GM19455 (cell line): ENCODE results near the gene CXCL14.

Experiments
- ATAC-seq: cut with Tn5 transposase; IDR thresholded peaks from one replicate; pipeline ENCODE4 v1.9.1; 2021; ENCODE audit not compliant: unreplicated experiment

The CXCL14 gene

DNA sequence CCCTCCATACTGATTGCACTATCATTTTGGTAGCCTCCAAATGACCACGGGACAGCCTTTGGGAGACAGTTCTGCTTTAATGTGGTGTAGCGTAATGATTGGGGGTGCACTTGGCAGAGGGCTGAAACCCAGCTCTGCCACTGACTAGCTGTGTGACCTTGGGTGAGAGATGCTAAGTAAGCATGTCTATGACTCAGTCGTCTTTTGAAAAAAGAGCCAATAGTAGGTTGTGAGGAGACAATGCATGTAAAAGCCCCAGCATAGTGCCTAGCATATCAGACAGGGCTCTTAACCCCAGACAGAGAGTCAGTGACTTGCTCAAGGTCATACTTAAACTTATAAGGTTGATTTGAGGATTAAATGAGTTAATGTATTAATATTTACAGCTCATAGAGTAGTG, 18.0 kb upstream of the CXCL14 start:
- no peak for ATAC-seq

- ATAC-seq, result no peak
Measured at GRCh38 chr5:135596157-135596763, 17.5 kb upstream of the CXCL14 start.

DNA sequence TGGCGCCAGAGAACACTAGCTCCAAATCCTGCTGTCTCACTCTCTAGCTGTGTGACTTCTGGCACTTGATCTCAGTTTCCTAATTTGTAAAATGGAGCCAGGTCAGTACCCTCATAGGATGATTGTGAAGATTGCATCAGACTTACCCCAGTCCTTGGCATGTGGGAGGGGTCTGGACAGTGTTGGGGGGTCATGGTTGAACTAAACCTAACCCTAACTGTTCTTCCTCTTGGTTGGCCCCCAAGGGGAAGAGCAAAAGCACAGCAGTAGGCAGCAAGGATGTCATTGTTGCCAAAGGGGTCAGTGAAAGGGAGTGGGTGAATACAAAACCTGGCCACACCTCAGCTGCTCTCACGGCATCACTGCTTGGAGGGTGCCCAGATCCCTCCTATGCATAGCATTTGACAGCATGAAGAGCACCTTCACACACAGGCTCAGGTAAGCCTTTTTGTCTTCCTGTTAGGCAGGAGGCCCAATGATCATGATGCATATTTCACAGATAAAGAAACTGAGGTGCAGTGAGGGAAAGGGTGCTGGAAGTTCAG, 15.7 kb upstream of the CXCL14 start:
- no peak for ATAC-seq

DNA sequence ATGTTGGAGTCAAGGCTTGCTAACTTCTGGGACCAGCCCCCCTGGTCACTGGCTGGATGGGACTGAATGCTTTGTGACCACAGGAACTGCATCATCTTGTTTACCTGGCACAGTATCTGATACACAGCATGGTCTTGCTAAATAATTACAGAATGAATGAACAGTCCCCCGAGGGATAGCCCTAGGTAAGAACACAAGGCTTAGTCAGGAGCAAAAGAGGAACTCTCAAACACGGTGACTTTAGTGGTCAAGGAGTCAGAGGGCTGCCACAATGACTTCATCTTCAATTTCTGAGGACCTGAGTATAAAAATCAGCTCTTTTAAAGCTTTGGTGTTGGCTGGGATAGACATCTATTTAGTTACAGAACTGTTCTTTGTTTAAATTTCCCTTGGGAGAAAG, 15.1 kb upstream of the CXCL14 start:
- ATAC-seq, result no peak

DNA sequence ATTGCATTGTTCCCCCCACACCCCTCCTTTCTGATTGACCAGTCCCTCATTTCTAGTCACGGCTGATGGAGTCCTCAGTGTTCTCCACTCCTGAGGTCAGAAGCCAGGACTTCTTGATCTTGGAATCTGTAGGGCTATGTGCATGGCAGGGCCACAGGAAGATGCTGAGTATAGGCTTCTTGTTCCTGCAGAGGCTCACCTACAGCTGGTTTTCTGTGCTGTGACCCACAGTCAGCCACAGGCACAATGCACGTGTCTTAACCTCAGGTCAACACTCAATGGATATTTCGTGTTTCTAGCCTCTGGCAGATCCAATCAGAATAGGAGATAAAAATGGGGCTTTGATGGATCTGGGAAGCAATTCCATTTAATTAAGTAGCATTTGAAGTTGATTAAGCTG, 14.3 kb upstream of the CXCL14 start:
- no peak for ATAC-seq

DNA sequence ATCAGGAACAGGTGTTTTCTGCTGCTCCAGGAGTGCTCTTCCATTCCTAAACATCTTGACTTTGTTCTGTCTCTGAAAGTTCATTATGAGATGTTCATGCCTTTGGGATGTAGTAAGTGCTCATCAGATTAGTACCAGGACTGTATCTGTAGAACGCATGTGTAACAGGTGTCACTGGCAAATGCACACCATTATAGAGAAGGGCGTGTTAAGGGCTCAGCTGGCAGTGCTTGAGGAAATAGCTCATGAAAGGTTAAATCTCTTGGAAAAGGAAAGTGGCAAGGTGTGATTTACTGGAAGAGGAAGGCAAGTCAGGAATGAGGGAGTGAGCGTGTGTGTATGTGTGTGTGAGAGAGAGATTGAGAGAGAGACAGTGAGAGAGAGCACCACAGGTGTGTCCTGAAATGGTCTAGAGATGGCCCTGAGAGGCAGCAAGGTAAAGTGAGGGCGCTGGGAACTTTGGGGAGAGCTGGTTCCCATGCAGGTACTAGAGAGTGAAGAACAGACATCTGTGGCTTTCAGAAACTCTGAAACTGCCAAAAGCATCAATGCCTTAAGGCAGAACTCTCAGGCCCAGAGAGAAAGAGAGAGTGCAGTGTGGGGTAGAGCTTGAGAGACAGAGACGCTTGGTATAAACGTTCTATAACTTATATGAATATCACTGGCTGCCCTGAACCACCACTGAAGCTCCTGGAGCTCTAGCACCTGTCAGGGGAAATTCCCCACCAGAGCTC, 13.7 kb upstream of the CXCL14 start:
- ATAC-seq, result no peak

GRCh38 chr5:135591277-135591676, 12.5 kb upstream of the CXCL14 start:
- ATAC-seq, result no peak

GRCh38 chr5:135589152-135589551, 10.4 kb upstream of the CXCL14 start:
- ATAC-seq, result no peak

DNA sequence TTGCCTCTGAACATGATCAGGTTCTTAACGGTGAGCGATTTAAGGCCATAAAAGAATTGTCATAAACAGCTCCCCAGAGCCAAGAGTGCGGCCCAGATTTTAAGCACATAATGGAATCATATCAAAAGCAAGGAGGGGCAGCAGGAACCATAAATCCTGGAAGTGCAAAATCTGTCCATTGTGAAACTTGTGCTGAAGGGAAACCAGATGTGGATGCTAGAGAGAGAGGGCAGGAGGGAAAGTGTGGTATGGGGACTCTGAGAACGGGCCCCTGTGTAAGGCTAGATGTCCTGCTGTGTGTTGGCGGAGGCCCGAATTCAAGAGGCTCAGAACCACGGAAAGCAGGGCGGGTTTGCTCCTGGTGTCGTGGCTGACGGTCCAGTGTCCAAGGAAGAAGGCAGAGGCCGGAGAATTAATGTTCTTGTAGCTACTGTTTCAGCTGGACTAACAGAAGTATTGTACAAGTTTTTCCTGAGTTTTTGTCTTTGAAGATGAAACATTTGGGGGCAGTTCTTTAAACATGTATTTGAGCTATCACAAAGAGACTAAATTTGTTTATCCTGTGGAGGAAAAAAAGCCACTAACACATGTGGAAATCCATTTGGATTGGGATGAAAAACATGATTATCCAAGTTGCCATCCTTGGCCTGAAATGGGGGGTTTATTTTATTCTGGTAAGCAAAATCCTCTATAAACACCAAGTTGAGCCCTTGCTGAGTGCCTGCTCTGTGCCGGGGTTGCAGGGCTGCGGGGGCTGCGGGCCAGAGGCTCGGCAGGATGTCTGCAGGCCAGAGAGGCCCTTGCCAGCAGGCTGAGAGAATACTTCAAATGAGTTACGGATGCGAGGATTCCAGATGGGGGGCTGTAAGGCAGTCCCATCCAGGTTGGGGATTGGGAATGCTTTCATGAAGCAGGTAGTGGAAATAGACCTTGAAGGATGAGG, 9.2 kb upstream of the CXCL14 start:
- no peak for ATAC-seq

DNA sequence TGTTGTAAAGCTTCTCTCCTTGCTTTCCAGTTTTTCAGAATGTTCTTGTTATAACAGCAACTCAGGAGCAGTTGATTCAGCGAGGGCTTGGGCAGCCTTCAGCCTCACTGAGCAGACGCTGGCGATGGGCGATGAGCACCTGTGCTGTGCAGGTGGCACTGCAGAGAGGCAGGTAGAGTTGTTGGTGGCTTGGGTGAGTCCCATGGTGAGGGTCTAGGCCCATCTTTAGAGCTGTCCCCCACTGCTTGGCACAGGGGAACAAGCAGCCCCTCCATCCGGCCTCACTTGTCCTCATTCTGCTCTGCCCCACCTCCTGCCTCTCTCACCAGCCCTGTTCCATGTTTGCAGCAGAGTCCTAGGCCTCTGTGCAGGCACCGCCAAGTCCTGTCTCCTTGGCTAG, 6.1 kb upstream of the CXCL14 start:
- ATAC-seq, result no peak

GRCh38 chr5:135584276-135584675, 5.5 kb upstream of the CXCL14 start:
- ATAC-seq, result no peak

- no peak for ATAC-seq
Measured at GRCh38 chr5:135582099-135582781, 3.4 kb upstream of the CXCL14 start.

GRCh38 chr5:135578305-135578684, 496 bp downstream of the CXCL14 start:
- no peak for ATAC-seq

DNA sequence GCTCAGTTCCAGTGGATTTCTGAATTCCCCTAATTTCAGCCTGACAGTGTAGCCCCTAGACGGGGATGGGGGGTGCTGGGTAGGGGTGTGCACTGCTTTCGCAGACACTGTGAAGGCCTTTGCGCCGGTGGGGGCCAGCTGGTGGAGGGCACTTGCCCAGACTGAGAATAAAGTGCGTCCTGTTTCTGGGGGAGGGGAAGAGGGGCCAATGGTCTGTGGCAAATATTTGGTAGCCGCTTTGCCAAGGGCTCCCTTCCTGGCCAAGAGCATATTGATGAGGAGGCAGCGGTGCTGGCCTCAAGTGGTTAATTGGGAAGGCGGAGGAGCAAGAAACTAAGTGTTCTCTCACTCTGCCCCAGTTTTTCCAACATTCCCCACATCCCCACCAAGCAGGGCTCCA, 1.4 kb downstream of the CXCL14 start:
- no peak for ATAC-seq

DNA sequence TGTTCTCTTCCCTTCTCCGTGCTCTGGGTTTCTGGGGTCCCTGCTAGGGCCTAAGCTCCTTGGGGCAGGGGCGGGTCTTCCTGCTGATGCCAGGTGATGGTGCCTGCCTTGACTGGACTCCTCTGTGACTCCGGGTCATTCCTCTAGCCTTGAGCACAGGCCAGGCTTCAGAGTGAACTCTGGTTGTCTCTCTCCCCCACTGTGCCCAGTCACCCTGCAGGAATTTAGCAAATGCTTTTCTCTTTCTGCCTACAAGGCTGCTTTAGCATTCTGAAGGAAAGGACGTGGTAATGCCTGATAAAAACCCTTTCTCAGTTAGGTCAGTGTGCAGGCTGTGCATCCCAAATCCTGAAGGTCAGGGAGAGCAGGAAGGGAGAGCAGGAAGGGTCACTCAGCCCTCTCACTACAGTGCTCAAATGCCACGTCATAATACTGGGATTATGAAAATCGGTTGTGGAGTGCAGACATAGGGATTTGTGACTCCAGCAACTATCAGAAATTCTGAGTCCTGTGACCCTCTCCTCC, 2.7 kb downstream of the CXCL14 start:
- no peak for ATAC-seq

- no peak for ATAC-seq
Measured at GRCh38 chr5:135574493-135574892, 4.3 kb downstream of the CXCL14 start.

GRCh38 chr5:135571902-135572301, 6.9 kb downstream of the CXCL14 start:
- ATAC-seq, result no peak

DNA sequence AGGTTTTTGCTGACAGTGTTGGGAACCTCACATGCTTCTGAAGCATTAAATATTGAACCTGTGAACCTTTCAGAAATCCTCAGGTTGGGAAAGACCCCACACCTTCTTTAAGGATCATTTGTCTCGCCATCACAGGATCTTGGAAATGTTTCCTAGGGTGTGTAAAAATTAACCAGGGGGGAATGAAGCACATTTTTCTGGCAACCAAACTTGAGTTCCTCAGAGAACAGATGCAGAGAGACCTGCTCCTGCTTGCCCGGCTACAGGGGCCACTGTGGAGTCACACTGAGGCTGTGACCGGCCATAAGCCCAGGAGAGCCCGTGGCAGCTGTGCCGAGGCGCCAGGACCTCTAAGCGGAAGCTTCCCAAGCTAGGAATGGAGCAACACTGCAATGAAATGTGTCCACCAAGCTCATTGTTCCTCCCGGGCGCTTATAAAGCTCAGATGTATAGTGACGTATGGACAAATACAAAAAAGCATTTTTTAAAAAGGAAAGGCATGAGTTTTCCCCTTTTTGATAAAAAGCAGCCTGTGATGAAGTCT, 7.7 kb downstream of the CXCL14 start:
- ATAC-seq, result no peak

GRCh38 chr5:135570453-135570764, 8.4 kb downstream of the CXCL14 start:
- no peak for ATAC-seq

GRCh38 chr5:135569755-135570452, 8.9 kb downstream of the CXCL14 start:
- no peak for ATAC-seq
